Stimulated activated CD8-positive, alpha-beta memory T cell treated with anti-CD3 and anti-CD28 coated beads, Interleukin-7, amount 100 ng/mL, for 4 hours (primary cell): ENCODE measurements around the gene COL24A1.
"Not testable (repeated sequence)": the region's sequence is repeated elsewhere in the genome, so short reads cannot be mapped to it uniquely, and the experiment has no call there.

ENCODE experiments used
- DNase-seq, 2 donors: peaks; one replicate each; pipeline ENCODE4 v3.0.0-alpha.2; 2020; ENCODE audit warnings: low read depth in 2 of 2

The COL24A1 gene

GRCh38 chr1:86084998-86085397 lies 71.6 kb downstream of the COL24A1 start:
- DNase-seq = no peak

DNA sequence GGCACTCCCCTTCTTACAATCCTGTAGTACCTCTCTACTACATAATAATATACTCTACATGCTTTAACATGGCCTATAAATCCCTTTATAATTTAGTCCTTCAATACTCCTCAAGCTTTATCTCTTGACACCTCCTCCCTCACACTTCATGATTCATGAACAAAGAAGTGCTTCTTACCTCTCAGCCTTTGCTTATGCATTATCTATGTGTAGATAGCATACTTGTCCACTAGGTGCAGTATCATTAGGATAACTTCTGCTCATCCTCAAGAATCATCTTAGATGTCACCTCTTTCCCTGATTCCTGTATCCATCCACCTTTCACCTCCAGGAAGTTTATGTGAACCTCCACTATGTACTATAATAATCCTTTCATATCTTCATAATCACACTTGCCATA lies 74.4 kb downstream of the COL24A1 start:
- no peak for DNase-seq

- not testable (repeated sequence) for DNase-seq
These were observed 84.1 kb downstream of the COL24A1 start for GRCh38 chr1:86072474-86072873.

DNA sequence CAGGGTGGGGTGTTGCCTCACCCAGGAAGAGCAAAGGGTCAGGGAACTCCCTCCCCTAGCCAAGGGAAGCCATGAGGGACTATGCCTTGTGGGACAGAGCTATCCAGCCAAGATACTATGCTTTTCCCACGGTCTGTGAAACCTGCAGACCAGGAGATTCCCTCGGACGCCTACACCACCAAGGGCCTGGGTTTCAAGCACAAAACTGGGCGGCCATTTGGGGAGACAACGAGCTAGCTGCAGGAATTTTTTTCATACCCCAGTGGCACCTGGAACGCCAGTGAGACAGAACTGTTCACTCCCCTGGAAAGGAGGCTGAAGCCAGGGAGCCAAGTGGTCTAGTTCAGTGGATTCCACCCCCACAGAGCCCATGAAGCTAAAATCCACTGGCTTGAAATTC lies 84.7 kb downstream of the COL24A1 start:
- not testable (repeated sequence) for DNase-seq

DNA sequence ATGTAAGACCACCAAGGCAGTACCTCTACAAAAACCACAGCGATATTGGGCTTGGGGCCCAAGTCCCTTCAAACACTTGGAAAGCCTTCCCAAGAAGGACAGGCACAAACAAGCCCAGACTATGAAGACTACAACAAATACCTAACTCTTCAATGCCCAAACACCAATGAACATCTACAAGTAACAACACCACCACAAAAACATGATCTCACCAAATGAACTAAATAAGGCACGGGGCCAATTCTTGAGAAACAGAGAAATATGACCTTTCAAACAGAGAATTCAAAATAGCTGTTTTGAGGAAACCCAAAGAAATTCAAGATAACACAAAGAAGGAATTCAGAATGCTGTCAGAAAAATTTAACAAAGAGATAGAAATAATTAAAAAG lies 86.8 kb downstream of the COL24A1 start:
- DNase-seq = no peak

DNA sequence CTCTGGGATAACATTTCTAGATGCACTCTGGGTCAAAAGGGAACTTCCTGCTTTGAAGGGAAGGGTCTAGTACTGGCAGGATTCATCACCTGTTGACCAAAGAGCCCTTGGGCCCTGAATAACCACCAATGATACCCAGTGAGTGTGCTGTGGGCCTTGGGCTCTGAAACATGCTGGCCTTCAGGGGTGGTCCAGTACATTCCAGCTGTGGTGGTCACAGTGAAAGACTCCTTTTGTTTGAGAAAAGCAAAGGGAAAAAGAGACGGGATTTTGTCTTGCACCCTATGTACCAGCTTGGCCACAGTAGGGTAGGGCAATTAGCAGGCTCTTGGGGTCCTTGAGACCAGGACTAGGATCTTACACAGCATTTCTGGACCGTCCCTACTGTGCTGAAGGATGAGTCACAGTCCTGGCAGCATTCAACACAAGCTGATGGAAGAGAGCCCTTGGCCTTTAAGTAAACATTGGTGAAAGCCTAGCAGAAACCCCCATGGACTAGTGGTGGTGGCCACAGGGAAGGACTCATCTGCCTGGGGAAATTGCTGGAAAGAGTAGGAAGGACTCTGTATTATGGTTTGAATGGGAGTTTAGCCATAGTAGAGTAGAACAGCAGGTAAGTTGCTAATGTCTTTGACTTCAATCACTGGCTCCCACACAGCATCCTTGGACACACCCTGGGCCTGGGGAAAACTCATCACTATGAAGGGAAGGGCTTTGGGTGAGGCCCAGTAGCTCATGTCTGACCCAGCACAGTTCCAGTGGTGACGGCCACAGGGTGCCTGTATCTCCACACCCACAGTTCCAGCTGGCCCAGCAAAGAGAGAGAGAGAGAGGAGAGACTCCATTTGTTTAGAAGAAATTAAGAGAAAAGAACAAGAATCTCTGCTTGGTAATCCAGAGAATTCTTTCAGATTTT lies 87.5 kb downstream of the COL24A1 start:
- no peak for DNase-seq

DNA sequence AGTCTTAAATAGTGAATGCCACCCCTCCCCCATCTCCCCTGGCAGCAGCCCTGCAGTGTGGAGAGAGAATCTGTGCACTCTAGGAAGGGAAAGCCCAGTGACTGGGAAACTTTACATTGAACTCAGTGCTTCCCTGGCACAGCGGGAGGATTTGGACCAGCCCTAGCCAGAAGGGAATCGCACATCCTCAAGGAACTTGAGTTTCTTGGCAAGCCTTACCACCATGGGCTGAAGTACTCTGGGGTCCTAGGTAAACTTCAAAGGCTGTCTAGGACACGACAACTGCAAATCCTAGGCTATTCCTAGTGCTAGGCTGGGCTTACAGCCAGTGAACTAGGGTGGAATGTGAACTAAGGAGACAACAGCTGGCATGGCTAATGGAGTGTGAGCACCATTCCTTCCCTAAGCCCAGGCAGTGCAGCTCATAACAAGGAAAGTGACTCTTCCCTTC lies 88.3 kb downstream of the COL24A1 start:
- no peak for DNase-seq

DNA sequence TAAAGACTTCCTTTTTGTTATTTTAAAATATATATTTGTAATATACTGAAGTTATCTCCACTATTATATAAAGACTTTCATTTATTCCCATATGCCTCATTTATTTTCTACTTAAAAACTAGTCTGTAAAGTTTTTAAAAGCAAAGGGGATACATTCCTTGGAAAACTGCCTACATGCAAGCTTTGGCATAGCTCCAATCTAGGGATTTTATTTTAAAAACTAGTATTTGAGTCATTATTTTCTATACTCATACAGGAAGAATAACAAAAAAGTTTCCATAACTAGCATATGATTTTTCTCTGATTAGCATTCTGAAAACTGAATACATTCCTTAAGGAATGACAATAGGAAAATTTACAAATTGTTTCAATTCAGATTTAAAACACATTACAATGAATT lies 88.9 kb downstream of the COL24A1 start:
- no peak for DNase-seq

DNA sequence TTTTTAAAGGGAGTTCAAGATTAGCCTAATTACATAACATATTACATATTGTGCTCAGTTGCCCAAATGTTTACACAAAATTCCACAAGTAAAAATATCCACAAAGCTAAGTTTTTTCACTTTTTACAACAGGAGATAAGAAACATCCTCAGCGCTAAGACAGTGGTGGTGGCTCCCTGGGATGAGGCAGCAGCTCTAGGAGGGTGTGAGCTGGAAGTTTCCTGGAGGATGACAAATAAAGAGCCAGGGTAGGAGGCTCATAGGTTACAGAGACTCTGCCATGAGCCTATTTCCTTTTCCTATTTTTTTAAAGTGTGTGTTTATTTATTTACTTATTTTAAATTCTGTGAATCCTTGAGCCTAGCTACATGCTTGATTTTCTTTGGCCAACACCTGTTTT lies 91.7 kb downstream of the COL24A1 start:
- no peak for DNase-seq

- DNase-seq = no peak
These were observed 92.9 kb downstream of the COL24A1 start for GRCh38 chr1:86063721-86064120.

- no peak for DNase-seq
These were observed 94.1 kb downstream of the COL24A1 start for GRCh38 chr1:86062453-86062852.

DNA sequence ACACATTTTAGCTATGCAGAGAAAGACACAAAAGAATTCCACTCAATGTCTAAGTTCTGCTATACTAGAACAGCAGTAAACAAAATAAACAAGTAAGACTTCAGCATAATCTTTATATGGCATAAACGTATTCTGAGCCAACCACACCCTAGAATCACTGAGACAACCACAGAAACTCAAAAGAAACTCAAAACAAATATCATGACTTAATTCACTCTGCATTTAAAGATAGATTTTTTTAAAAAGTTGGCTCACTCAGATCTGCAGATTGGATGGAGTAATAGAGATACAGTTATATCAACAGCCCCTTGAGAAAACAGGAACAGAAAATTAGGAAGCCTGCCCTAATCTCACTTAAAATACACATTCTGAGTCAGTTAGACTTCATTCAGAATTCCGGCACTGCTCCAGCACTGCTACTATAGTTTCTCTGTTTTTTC lies 95.0 kb downstream of the COL24A1 start:
- DNase-seq = no peak

- DNase-seq = no peak
These were observed 102.2 kb downstream of the COL24A1 start for GRCh38 chr1:86054396-86054795.

DNA sequence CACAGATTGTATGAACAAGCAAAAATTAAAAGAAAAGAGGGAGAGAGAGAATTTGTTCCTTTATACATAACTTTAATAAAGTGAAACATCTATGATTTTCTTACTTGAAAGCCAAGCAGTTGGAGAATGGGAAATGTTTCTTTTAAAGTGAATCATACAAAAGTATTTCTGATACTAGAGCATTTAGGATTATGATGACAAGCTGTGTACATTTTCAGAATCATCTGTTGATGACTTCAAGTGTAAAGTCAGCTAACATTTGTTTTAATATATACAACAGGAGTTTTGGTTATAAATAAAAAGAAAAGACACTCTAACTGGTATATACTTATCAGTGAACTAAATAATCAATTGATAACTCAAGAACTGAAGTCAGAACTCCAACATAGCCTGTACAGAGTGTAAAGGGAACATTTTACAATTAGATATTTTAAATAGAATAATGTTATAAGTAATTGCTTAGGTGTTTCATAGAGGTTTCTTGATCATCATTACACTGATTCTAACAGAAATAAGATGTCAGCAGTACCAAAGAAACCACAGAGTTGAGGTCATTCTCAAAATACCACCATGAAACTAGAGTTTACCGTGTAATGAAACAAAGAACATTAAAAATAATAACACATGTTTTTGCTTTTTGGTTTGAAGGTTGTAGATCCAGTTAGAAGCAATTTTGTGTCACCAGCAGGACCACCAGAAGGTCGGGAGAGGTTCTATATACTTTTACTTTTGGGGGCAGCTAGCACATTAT lies 103.4 kb downstream of the COL24A1 start:
- no peak for DNase-seq

GRCh38 chr1:86035101-86035500 lies 121.5 kb downstream of the COL24A1 start:
- no peak for DNase-seq

GRCh38 chr1:86030180-86030579 lies 126.4 kb downstream of the COL24A1 start:
- no peak for DNase-seq

- no peak for DNase-seq
These were observed 138.2 kb downstream of the COL24A1 start for GRCh38 chr1:86018283-86018923.

DNA sequence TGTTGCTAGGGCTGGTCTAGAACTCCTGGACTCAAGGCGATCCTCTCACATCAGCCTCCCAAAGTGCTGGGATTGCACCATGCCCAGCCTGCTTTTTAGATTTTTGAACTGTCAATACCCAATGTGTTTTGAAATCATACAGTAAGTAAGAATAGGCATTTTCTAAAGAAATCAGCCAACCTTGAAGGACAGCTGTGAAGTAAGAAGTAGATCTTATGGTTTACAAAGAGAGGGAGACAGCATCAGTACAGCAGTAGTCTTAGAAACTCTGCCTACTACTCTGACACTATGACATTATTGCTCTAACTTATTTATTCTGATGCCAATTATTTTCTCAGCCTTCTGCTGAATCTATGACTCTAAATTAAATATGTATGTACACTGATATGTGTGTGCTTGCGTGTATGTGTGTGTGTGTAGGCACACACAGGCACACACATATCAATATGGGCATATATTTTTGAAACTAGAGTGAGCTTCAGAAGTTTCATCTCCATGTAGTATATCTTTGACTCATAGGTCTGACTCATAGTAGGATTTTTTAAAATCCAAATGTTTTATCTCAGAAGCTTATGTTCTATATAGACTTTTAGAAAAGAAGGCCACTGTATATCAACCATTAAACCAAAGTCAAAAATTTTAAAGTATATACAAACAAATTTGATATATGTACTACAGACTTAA lies 140.4 kb downstream of the COL24A1 start:
- DNase-seq = no peak

DNA sequence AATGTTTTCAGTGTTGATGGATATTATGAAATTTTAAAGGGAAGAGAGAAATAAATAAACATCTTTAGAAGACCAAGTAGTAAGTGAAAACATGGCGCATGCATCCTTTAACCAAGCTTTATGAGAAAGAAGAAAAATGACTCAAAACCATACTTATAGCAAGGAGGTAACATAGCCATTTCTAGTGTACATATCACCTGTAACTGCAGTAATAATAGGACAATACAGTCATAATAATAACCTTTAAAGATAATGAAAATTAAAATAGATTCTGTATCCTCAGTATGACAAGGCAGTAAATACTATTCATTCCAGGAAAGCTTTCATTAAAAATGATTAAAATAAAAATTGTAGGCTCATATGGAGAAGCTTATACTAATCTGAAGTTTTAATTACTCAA lies 141.2 kb downstream of the COL24A1 start:
- no peak for DNase-seq

DNA sequence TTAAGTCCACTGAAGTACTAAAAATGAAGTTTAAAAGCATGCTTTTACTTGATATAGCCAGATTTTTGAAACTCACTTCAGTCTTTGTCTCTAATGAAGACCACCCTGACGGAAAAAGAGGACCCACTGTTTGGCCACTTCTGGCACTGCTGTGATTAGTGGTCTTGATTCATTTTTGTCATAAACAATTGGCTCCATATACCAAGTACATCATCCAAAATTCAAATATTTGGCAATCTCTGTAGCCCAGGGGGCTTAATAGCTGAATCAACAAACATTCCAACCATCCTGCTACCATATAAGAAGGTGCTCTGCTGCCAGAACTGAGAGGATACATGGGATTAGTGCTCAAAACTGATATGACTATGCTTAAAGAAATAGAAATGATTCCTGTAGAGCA lies 156.0 kb downstream of the COL24A1 start:
- DNase-seq = no peak

- no peak for DNase-seq
These were observed 158.3 kb downstream of the COL24A1 start for GRCh38 chr1:85998105-85998855.
